Stimulated activated CD8-positive, alpha-beta memory T cell treated with anti-CD3 and anti-CD28 coated beads, Interleukin-4, amount 100 ng/mL, for 48 hours (primary cell): ENCODE data around the gene ATP5F1E.
"Not testable (repeated sequence)": the region's sequence is repeated elsewhere in the genome, so short reads cannot be mapped to it uniquely, and the experiment has no call there.

Experiments used
- DNase-seq: peaks from one replicate; pipeline ENCODE4 v3.0.0-alpha.2; 2020

The ATP5F1E gene

GRCh38 chr20:59042796-59043631, 10.9 kb upstream of the ATP5F1E start:
- peak; percentile 95 for DNase-seq

GRCh38 chr20:59042151-59042795, 10.1 kb upstream of the ATP5F1E start, which contains the start of gene PRELID3B:
Gene PRELID3B (minus strand): TSS chr20:59042786. CDS start chr20:59042730, 56 bp downstream.
- no peak for DNase-seq

- not testable (repeated sequence) for DNase-seq
Observed at GRCh38 chr20:59041487-59041886, 9.4 kb upstream of the ATP5F1E start.

- no peak for DNase-seq
Observed at GRCh38 chr20:59040667-59041066, 8.5 kb upstream of the ATP5F1E start.

- DNase-seq, result no peak
Observed at GRCh38 chr20:59039233-59039632, 7.1 kb upstream of the ATP5F1E start.

GRCh38 chr20:59037386-59037785, 5.3 kb upstream of the ATP5F1E start:
- no peak for DNase-seq

- DNase-seq, result no peak
Observed at GRCh38 chr20:59035381-59035780, 3.2 kb upstream of the ATP5F1E start.

GRCh38 chr20:59033616-59034165, 1.6 kb upstream of the ATP5F1E start:
- no peak for DNase-seq

GRCh38 chr20:59033093-59033492, 958 bp upstream of the ATP5F1E start:
- DNase-seq, result no peak

GRCh38 chr20:59032713-59033059, 551 bp upstream of the ATP5F1E start:
- no peak for DNase-seq

GRCh38 chr20:59031564-59032022, 542 bp downstream of the ATP5F1E start:
- DNase-seq, result no peak

- DNase-seq, result no peak
Observed at GRCh38 chr20:59030911-59031563, 1.1 kb downstream of the ATP5F1E start.

- DNase-seq, result no peak
Observed at GRCh38 chr20:59028812-59029211, 3.3 kb downstream of the ATP5F1E start.

- DNase-seq, result no peak
Observed at GRCh38 chr20:59027741-59028320, 4.3 kb downstream of the ATP5F1E start.

- no peak for DNase-seq
Observed at GRCh38 chr20:59026904-59027740, 5.0 kb downstream of the ATP5F1E start.

- no peak for DNase-seq
Observed at GRCh38 chr20:59025511-59025910, 6.6 kb downstream of the ATP5F1E start.

- DNase-seq, result no peak
Observed at GRCh38 chr20:59025086-59025485, 7.0 kb downstream of the ATP5F1E start.

- DNase-seq, result peak; percentile 16
Observed at GRCh38 chr20:59024111-59024530, 8.0 kb downstream of the ATP5F1E start.

- DNase-seq, result peak; percentile 8
Observed at GRCh38 chr20:59023616-59024015, 8.5 kb downstream of the ATP5F1E start.

GRCh38 chr20:59022754-59023153, 9.4 kb downstream of the ATP5F1E start:
- DNase-seq, result peak; percentile 16

GRCh38 chr20:59020938-59021551, 11.1 kb downstream of the ATP5F1E start:
- peak; percentile 4 for DNase-seq

- peak; percentile 11 for DNase-seq
Observed at GRCh38 chr20:59019217-59019616, 12.9 kb downstream of the ATP5F1E start, which contains the start of gene TUBB1. Gene TUBB1 (plus strand): TSS chr20:59019429. CDS start chr20:59019523, 94 bp downstream.
